ENCODE results near the gene FDXACB1.
"Not testable (repeated sequence)": the region's sequence is repeated elsewhere in the genome, so short reads cannot be mapped to it uniquely, and the experiment has no call there.

Gene FDXACB1

GRCh38 chr11:111908639-111909305 is 29.8 kb upstream of the FDXACB1 start:
- DNase-seq = no peak

- no peak for DNase-seq
These were observed 27.7 kb upstream of the FDXACB1 start for GRCh38 chr11:111906680-111907079.

GRCh38 chr11:111905411-111905810 is 26.4 kb upstream of the FDXACB1 start:
- DNase-seq = no peak

- no peak for DNase-seq
These were observed 7.9 kb upstream of the FDXACB1 start for GRCh38 chr11:111886844-111887243.

- no peak for DNase-seq
These were observed 7.1 kb upstream of the FDXACB1 start for GRCh38 chr11:111886032-111886431.

GRCh38 chr11:111885053-111885452 is 6.1 kb upstream of the FDXACB1 start:
- DNase-seq = not testable (repeated sequence)

- DNase-seq = no peak
These were observed 3.2 kb upstream of the FDXACB1 start for GRCh38 chr11:111882202-111882601.

- DNase-seq = no peak
These were observed 634 bp upstream of the FDXACB1 start for GRCh38 chr11:111879637-111879960.

- no peak for DNase-seq
These were observed 548 bp downstream of the FDXACB1 start for GRCh38 chr11:111878385-111878848.

- DNase-seq = no peak
These were observed 7.2 kb downstream of the FDXACB1 start for GRCh38 chr11:111871693-111872161.

- peak; percentile 93 for DNase-seq
These were observed 7.9 kb downstream of the FDXACB1 start, which contains the start of gene ALG9 for GRCh38 chr11:111870886-111871692. Gene ALG9, minus strand, starts transcription at chr11:111871581. Its CDS starts 99 bp downstream, at chr11:111871482.

GRCh38 chr11:111870522-111870885 is 8.5 kb downstream of the FDXACB1 start:
- no peak for DNase-seq

GRCh38 chr11:111870113-111870512 is 8.9 kb downstream of the FDXACB1 start:
- DNase-seq = no peak

GRCh38 chr11:111860257-111860656 is 18.7 kb downstream of the FDXACB1 start:
- DNase-seq = no peak

GRCh38 chr11:111855506-111855905 is 23.5 kb downstream of the FDXACB1 start:
- no peak for DNase-seq

GRCh38 chr11:111852103-111852502 is 26.9 kb downstream of the FDXACB1 start:
- DNase-seq = no peak

GRCh38 chr11:111851636-111852035 is 27.3 kb downstream of the FDXACB1 start:
- DNase-seq = no peak

- no peak for DNase-seq
These were observed 27.9 kb downstream of the FDXACB1 start for GRCh38 chr11:111851067-111851466.

- DNase-seq = no peak
These were observed 29.3 kb downstream of the FDXACB1 start for GRCh38 chr11:111849631-111850030.

GRCh38 chr11:111846636-111847035 is 32.3 kb downstream of the FDXACB1 start:
- DNase-seq = no peak

- no peak for DNase-seq
These were observed 32.9 kb downstream of the FDXACB1 start for GRCh38 chr11:111846063-111846462.

GRCh38 chr11:111845276-111846028 is 33.5 kb downstream of the FDXACB1 start:
- no peak for DNase-seq

GRCh38 chr11:111843661-111844060 is 35.3 kb downstream of the FDXACB1 start:
- DNase-seq = no peak
